ENCODE data around the gene IMPA2.
A peak's percentile ranks its signal among the peaks of the same experiment; 100 is the strongest.
"Not testable (repeated sequence)": the region's sequence is repeated elsewhere in the genome, so short reads cannot be mapped to it uniquely, and the experiment has no call there.

IMPA2 gene

DNA sequence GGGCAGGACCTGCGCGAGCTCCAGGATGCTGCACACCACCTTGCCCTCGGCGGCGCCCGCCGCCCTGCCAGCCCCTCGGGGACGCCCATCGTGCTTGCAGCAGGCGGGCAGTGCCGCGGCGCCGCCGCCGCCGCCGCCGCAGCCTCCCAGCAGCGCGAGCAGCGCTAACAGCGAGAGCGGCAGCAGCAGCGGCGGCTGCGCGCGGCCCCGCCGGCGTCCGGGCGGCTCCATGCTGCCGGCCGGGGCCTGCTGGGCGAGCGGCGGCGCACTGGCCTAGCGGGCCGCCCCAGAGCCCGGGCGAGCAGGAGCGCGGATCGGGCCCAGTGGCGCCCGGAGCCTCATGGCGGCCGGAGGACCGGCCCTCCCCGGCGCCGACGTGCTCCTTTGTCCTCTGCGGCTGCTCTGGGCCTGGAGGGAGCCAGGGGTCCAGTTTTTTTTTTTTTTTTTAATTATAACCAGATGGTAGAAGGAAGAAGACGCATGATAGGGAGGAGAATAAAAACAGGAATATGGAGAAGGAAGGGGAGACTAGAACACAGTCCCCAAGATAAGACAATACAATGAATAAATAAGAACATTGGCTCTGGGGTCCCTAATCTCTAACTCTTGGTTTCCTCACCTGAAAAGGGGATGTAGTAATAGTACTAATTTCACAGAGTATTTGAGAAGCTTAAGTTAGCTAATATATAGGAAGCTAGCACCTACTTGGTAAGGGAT is 95.3 kb downstream of the IMPA2 start:
- Histone ChIP-seq H3K9ac (ENCODE audit: low read depth, low read length) (peak overlapping the region; percentile 50; the same call in 1 of the 2 replicates), H3K9me3 (ENCODE audit: control insufficient read depth, insufficient read depth, low read length) (no peaks in the 10 kb centered on the region), H3K36me3 (ENCODE audit: insufficient read depth, low read length) (no peaks in the 10 kb centered on the region), H3K4me1 (ENCODE audit: insufficient read depth, low read length) (no peaks in the 10 kb centered on the region; the same call in 1 of the 2 replicates)

DNA sequence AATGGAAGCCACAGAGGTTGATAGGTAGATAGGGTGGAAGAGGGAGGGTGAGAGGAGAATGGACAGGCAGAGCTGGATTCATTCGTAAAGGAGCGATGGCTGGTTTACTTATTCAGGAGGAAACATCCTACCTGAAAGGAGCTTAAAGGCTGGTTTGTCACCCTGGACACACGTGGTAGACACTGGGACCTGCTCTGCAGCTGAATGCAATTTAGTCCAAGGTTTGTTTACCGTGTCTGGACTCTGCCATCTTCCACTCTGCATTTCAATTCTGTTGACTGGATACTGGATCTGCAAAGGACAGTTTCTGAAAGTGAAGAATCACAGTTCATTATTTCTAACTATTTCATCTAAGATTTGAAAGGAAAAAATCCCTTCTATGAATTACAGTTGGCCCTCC is 96.7 kb downstream of the IMPA2 start:
- H3K9me3 ChIP-seq (ENCODE audit: control insufficient read depth, insufficient read depth, low read length); H3K4me1 ChIP-seq (ENCODE audit: insufficient read depth, low read length); H3K36me3 ChIP-seq (ENCODE audit: insufficient read depth, low read length); H3K9ac ChIP-seq (ENCODE audit: low read depth, low read length): not testable (repeated sequence)

DNA sequence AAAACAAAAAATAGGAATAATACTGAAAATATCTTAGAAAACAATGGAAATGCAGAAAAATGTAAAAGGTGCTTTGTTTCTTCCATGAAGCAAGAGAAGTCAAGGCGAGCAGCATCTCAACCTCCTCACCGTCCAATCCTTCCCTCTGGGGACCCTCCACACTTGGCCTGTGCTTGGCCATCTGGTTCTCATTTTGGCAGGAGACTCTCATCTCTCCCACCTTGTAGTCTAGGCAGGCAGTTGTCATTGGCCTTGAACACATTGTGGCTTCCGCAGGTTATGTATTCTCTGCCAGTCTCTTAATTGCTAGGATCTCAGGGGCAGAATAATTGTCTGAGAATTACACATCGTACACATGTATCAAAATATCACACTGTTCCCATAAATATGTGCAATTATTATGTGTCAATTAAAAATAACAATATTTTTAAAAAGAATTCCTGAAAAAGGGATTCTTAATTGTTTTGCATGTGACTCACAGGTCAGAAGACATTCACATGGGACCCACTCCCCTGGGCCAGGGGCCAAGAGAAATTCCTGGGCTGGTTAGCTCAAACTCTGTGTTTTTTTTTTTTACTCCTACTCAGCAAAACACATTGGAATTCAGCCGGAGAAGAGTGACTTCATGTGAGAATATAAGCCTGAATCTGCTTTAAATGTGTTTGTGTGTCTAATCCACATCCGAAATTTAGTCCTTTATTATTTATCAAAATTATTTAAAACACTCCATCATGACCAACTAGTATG is 98.4 kb downstream of the IMPA2 start:
- no peak overlapping the region for H3K9ac ChIP-seq (ENCODE audit: low read depth, low read length)
- no peaks in the 10 kb centered on the region for H3K9me3 ChIP-seq (ENCODE audit: control insufficient read depth, insufficient read depth, low read length)
- H3K36me3 ChIP-seq (ENCODE audit: insufficient read depth, low read length), result no peaks in the 10 kb centered on the region
- H3K4me1 ChIP-seq (ENCODE audit: insufficient read depth, low read length), result no peaks in the 10 kb centered on the region; the same call in 1 of the 2 replicates
